ENCODE results near the gene CPT2.

CPT2 gene

GRCh38 chr1:53206735-53207379 is 10.2 kb downstream of the CPT2 start:
- intact Hi-C loops (cut with DNase I), result no loop called here
- DNase-seq, result no peak

GRCh38 chr1:53207726-53208125 is 11.1 kb downstream of the CPT2 start:
- intact Hi-C loops (cut with DNase I), result no loop called here
- DNase-seq, result no peak

- intact Hi-C loops (cut with DNase I), result no loop called here
- DNase-seq, result no peak
Observed at GRCh38 chr1:53210352-53210751, 13.7 kb downstream of the CPT2 start.

DNA sequence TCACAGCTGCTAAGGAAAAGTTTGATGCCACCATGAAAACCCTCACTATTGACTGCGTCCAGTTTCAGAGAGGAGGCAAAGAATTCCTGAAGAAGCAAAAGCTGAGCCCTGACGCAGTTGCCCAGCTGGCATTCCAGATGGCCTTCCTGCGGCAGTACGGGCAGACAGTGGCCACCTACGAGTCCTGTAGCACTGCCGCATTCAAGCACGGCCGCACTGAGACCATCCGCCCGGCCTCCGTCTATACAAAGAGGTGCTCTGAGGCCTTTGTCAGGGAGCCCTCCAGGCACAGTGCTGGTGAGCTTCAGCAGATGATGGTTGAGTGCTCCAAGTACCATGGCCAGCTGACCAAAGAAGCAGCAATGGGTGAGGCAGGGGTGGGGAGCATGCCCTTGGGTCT is 14.3 kb downstream of the CPT2 start:
- intact Hi-C loops (cut with DNase I), result no loop called here
- DNase-seq, result no peak

- no peak for DNase-seq
- intact Hi-C loops (cut with DNase I), result no loop called here
Observed at GRCh38 chr1:53214376-53214940, 17.8 kb downstream of the CPT2 start.

DNA sequence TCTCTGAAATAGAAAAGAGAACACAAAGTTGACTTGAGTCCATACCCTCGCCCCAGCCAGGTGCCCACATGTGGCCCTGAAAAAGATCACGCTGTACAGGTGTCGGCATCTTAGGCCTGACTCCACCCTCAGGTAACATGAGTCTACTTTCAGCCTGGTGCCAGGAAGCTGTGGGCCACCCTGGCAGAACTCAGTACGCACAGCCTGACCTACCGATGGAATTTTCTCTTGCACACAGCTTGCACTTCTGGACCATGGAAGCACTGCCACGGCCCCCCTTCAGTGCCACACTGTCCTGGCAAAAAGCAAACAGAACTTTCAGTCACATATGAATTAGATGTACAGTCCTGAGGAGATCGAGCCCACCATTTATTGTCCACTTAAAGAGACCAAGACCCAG is 21.6 kb downstream of the CPT2 start:
- intact Hi-C loops (cut with DNase I), result no loop called here
- no peak for DNase-seq

DNA sequence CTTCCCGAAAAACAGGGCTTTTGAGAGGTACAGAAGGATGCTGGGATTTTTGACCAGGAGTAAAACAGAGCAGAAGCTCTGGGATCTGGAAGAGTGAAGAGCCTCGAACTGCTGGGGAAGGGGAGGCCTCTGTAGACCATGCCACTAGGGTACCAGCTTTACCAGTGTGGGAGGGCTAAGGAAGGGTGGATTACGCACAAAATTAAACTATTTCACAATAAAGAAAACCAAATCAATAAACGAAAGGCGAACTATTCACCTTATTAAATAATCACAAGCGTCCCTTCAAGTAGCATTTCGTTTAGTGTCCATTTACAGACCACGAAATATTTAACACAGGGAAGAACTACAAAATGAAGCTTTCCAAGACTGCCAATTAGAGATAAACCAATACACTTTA is 23.1 kb downstream of the CPT2 start:
- intact Hi-C loops (cut with DNase I), result loop anchor here (1.0 kb wide), 1 partner anchor 19 kb away; the partner anchor contains the start of gene MAGOH
- no peak for DNase-seq

DNA sequence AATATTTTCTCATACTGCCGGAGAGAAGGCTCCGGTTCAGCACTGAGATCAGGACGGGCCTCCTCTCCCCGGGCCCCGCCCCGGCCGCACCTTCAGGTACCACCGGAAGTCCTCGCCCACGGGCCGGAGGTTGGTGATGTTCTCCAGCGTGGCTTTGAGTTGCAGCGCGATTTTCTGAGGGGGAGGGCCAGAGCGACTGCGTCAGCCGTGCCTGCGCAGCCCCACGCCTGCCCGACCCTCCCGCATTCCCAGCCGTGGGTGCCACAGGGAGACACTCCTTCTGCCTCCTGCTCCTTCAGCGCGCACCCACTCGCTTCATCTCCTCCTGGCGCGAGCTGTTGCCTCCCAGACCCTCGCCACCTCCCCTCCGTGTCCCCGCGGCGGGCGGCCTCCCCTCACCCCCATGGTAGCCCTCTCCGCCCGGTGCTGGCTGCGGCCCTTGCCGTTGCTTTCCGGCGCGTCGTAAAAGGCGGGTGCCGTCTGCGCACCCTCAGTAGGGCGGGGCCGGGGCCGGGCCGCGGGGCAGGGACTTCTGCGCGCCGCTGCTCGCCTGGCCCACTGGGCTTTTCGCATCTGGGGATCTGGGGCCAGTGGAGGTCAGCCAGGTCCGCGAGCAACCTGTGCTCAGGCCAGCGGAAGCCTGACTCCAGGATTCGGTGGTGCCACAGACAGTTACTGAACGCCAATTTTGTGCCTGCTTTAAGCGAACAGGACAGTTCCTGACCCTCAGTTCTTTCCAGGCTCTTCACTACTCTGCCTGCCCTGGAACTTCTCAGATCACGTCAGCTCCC is 23.7 kb downstream of the CPT2 start, which contains the start of gene CZIB:
CZIB (minus strand) TSS at position 464 of the 791 bp plus-strand sequence; CDS start at position 405, 59 bp downstream.
- peak; percentile 73 to 96 (median 91) for DNase-seq
- intact Hi-C loops (cut with DNase I), result loop anchor here (1.0 kb wide), 1 partner anchor 18 kb away; the partner anchor contains the start of gene MAGOH

DNA sequence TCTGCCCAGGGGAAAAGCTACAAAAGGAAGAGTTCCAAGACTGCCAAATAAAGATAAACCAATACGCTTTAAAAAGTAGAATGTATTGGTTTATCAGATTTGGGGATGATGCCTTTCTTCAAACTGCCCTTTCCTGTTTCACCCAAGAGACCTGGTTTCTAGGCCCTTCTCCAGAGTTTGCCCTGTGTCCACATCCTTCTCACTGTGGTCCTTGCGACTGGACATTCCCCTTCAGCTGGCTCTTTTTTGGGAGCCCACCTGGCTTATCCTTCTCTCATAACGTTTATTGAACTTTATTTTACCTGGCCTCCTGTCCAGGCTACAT is 24.3 kb downstream of the CPT2 start:
- DNase-seq, result no peak
- intact Hi-C loops (cut with DNase I), result loop anchor here (1.0 kb wide), 1 partner anchor 17 kb away; the partner anchor contains the start of gene MAGOH

GRCh38 chr1:53237638-53238037 is 41.0 kb downstream of the CPT2 start:
- no peak for DNase-seq
- intact Hi-C loops (cut with DNase I), result loop anchor here (1.0 kb wide), 1 partner anchor 17 kb away; the partner anchor contains the start of gene CZIB

DNA sequence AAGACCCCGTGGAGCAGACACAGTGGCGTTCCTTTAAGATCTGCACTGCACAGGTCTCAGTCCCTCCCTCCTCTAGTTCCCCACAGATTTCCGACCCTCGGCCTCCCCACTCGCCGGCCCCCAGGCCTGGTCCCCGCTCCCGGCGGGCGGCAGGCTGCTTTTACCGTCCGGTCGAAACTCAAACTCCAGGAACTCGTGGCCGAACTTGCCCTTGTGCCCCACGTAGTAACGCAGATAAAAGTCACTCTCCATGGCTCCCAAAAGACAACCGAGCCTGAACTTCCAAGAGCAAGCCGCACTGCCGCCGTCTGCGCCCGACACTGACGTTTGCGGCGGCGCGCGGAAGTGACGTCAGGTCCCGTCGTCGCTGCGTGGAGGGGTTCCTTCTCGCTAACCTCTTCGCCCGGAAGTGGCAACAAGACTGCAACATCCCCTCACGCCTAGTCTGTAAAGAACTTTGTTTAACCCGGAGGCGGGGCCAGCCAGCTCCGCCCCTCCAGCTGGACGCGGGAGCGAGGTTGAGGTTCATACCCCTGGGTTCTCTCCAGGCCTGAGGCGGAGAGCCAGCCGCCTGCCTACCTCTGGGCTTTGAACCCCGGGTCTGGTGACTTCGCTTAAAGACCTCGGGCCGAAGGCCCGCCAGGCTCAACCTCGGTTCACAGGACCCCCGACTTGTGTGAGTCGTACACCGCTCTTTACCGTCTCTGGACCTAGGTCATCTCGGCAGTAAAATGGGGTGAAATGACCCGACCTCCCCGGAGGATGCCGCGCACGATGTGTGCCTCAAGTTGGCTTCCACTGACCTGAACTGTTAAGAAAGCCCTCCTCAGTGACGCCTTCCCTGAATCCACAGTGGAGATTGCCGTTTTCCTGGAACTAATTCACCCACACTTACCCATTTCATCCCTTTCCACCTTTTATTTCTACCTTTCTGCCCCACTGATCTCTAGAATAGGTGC is 41.9 kb downstream of the CPT2 start, which contains the start of gene MAGOH:
MAGOH (minus strand) TSS at position 322 of the 959 bp plus-strand sequence; CDS start at position 252, 70 bp downstream.
- peak; percentile 91 to 99 (median 97) for DNase-seq
- intact Hi-C loops (cut with DNase I), result loop anchor here (1.0 kb wide), 1 partner anchor 18 kb away; the partner anchor contains the start of gene CZIB

GRCh38 chr1:53241828-53242227 is 45.2 kb downstream of the CPT2 start:
- intact Hi-C loops (cut with DNase I), result no loop called here
- no peak for DNase-seq

- intact Hi-C loops (cut with DNase I), result no loop called here
- DNase-seq, result no peak
Observed at GRCh38 chr1:53242381-53242780, 45.8 kb downstream of the CPT2 start.

DNA sequence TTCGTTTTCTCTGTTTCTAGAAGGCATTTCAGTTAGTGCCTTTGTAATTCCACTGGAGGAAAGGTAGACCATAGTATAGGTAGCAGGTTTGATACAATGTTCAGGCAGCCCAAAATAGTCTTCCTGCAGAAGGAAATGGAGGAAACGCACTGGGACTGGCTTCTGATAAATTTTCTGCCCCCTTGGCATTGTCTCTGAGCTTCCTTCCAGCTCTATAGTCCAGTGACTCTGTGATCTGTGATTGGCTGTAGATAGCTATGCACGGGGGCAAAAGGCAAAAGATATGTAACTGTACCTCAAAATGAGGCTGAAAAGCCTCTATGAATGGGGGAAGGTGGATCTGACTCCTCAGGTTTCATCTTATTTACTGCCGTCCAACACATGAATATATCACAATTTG is 47.5 kb downstream of the CPT2 start:
- intact Hi-C loops (cut with DNase I), result no loop called here

DNA sequence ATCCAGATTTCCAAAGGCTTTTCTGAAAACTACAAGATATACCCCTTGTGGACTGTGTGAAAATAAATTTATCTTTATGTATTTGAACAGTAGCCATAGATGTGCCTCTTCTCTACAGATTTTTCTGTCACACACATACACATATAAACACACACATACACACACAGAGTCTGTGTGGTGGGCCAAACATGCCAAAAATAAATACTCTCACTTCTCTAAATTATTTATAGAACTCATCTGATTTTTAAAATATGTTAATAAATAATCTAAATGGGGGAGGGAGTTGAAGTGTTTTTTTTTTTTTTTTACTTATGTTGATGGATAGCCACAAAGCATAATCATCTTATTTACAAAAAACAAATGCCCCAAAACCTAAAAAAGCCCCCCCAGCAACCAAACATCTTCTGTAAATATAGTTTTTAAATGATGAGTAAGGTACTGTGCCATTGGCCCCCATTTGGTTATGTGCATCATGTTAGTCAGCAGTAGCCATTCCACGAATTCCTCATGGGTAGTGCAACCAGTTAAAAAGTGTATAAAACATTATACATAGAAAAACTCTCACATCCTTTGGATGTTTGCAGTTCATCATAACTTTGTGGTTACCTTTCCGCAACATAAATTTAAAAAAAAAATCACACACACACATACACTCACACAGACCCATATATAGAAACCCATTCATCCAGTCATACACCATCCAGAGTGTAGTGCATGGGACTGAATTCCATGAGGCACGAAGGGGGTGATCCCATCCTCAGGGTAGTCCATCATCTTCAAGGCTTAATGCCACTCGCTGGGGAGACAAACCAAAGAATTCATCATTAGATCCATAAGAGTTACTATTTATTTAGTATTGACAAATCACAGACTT is 49.9 kb downstream of the CPT2 start:
- intact Hi-C loops (cut with DNase I), result no loop called here
- DNase-seq, result no peak

More for the DNA sequence above, 47.5 kb downstream of the CPT2 start:
- DNase-seq, result no peak

GRCh38 chr1:53249706-53250105 is 53.1 kb downstream of the CPT2 start:
- no peak for DNase-seq
- intact Hi-C loops (cut with DNase I), result no loop called here

DNA sequence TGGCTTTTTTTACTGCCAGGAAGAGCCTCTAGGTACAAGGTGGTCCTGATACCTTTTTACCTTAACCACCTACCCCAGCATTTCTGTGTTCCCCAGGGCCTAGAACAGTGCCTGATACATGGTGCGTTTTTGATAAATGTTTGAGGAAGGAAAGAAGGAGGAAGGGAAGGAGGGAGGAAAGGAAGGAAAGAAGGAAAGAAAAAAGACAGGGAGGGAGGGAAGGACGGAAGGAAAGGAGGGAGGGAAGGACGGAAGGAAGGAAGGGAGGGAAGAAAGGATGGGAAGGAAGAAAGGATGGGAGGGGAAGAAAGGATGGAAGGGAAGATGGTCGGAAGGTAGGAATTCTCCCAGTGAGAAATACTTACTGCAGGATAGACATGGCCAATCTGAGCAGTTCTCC is 53.7 kb downstream of the CPT2 start:
- intact Hi-C loops (cut with DNase I), result no loop called here
- no peak for DNase-seq
